NCI-H128 (cell line): ENCODE data around the gene HMGB2.

ENCODE experiments used
- DNase-seq: peaks from one replicate; lab custom pipeline; 2025; ENCODE audit not compliant: unreplicated experiment; lab: John Stamatoyannopoulos, UW

HMGB2 gene

DNA sequence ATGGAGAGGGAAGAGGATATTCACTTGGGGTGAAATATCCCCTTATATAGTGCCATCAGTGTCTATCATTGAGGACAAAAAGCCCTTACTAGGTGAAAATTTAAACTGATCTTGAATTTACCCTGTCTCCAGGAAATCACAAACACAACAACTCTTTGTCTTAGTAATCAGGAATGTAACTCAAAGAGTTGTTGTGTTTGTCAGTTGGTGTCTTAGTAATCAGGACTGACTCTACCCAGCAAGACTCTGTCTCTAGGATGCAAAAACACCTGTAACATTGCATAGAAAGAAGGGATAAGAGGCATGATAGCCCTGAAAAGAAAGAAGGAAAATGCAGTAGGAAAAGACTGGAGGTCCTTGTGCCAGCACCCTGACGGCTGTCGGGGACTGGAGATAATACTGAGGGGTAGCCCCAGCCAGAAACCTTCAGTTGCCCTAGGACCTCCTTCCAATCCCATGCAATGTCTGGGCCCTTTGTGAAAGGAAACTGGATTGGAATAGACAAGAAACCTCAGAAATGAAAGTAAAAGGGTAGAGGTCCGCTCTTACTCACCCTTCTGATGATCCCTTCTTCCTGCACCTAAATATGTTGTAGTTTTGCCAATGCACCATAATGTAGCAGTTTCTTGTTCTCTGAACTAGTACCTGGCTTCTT is 45.3 kb downstream of the HMGB2 start:
- DNase-seq, result no peak

DNA sequence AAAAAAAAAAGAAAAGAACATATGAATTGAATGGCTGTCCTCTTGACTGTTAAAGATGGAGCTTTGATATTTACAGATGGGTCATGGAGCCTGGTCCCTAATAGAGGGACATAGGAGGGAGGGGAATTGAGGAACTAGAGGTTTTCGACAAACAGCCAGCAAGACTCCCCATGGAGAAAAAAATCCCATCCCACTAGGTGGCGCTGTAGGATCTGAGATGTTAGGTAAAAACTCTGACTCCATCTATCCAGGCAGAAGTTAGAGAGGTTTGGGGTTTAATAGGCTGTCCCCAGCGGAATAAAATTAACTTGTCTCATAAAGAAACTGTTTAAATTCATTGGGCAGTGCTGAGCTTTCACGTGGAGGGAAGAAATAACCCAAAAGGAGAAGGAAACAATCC is 45.9 kb downstream of the HMGB2 start:
- DNase-seq, result no peak

- DNase-seq, result no peak
These were observed 46.7 kb downstream of the HMGB2 start for GRCh38 chr4:173287486-173287885.

DNA sequence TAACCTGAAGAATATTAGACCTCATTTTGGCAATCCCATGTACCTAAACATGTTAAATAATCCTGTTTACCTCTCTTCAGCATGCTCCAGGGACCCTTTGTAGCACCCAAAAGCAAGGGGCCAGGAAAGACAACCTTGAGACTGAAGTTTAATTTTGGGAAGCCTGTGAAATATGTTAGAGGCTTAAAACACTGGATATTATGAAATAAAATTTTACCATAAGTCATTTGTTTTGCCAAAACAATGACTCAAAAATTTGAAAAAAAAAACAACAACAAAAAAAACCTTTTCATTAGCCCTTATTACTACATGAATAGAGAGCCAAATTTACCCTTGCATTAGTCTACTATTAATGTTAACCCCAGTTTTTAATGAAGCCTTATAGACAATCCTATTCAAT is 49.7 kb downstream of the HMGB2 start:
- DNase-seq, result no peak

- DNase-seq, result no peak
These were observed 51.5 kb downstream of the HMGB2 start for GRCh38 chr4:173282626-173283025.

DNA sequence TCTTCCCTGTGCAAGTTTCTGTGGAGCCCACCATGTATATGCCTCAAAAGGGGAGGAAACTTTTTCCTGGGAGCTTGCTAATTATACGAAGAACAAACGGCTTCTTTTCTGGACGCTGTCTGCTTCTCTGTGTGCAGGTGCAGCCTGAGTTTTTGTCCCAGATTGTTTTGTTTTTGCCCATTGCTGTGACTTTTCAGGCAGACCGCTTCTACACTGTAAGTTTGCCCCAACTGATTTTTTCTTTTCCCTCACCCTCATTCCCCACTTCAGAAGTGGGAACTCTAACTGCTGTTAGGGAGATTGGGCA is 51.9 kb downstream of the HMGB2 start:
- DNase-seq, result no peak

GRCh38 chr4:173281406-173282255 is 52.5 kb downstream of the HMGB2 start:
- DNase-seq, result no peak
